AG10803 (cell line): ENCODE measurements around the gene AMH.
A peak's percentile ranks its signal among the peaks of the same experiment; 100 is the strongest.

Experiments used
- DNase-seq: peaks from one replicate; pipeline ENCODE4 v3.0.0; 2010; ENCODE audit warnings: low read depth
- H3K4me3 ChIP-seq: 2 replicates; pipeline ENCODE4 v1.5.1; 2011; ENCODE audit warnings: mild to moderate bottlenecking, low read length, control low read depth
- TF ChIP-seq, protein P1 (sequence below): conservative IDR thresholded peaks from 2 replicates; pipeline ENCODE4 v1.5.1; 2011; ENCODE audit warnings: mild to moderate bottlenecking, low read length, control low read depth, inconsistent platforms

Gene AMH

DNA sequence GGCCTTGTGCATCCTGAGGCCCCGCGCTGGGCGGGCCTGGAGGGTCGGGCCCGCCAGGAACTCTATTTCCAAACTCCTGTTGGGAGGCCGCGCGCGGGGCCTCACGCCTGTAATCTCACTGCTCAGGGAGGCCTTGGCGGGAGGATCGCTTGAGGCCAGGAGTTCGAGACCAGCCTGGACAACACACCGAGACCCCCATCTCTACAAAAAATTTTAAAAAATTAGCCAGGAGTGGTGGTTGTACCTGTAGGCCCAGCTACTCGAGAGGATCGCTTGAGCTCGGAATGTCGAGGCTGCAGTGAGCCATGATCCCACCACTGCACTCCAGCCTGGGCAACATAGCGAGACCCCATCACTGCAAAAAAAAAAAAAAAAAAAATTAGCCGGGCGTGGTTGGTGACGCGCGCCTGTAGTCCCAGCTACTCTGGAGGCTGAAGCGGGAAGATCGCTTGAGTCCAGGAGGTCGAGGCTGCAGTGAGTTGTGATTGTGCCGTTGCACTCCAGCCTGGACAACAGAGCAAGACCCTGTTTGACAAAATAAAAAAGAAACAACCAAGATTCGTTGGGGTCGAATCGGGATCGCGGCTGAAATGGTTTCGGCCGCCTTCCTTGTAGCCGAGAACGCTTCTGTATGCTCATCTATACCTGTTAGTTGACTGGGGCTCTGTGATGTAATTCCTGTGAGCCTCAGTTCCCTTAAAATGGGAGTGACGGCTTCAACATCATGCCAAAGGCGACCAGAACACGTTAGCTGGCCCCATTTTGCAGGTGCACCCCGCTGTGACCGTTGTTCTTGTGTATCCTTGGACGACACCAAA lies 11.9 kb upstream of the AMH start:
- DNase-seq: no peak
- peak overlapping the region; percentile 84 for H3K4me3 ChIP-seq
- TF ChIP-seq, protein P1, sequence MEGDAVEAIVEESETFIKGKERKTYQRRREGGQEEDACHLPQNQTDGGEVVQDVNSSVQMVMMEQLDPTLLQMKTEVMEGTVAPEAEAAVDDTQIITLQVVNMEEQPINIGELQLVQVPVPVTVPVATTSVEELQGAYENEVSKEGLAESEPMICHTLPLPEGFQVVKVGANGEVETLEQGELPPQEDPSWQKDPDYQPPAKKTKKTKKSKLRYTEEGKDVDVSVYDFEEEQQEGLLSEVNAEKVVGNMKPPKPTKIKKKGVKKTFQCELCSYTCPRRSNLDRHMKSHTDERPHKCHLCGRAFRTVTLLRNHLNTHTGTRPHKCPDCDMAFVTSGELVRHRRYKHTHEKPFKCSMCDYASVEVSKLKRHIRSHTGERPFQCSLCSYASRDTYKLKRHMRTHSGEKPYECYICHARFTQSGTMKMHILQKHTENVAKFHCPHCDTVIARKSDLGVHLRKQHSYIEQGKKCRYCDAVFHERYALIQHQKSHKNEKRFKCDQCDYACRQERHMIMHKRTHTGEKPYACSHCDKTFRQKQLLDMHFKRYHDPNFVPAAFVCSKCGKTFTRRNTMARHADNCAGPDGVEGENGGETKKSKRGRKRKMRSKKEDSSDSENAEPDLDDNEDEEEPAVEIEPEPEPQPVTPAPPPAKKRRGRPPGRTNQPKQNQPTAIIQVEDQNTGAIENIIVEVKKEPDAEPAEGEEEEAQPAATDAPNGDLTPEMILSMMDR: no peak

DNA sequence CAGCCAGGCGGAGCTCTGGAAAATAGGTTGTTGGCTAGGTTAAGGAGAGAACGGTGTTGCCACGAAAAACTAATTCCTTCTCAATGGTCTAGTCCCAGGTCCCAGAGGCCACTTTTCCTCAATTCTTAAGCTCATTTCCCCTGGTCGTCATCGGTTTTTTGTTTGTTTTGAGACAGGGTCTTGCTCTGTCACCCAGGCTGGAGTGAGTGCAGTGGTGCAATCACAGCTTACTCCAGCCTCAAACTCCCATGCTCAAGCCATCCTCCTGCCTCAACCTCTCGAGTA lies 11.3 kb upstream of the AMH start:
- TF ChIP-seq, protein P1: no peak
- peak overlapping the region; percentile 84 for H3K4me3 ChIP-seq

DNA sequence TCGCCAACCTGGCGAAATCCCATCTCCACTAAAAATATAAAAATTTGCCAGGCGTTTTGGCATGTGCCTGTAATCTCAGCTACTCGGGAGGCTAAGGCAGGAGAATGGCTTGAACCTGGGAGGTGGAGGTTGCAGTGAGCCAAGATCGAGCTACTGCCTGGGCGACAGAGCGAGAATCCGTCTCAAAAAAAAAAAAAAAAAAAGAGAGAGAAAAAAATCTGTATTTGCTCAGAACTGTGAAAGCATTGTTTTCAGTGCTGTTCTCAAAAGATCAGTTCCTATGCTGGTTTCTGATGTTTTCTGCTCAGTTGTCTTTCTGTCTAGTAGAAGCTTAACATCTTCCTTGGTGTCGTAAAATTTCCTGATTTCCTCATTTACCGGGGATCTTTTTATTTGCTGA lies 9.9 kb upstream of the AMH start:
- H3K4me3 ChIP-seq: peak overlapping the region; percentile 52
- DNase-seq: no peak
- TF ChIP-seq, protein P1: no peak

More for the DNA sequence above, 11.3 kb upstream of the AMH start:
- DNase-seq: no peak

DNA sequence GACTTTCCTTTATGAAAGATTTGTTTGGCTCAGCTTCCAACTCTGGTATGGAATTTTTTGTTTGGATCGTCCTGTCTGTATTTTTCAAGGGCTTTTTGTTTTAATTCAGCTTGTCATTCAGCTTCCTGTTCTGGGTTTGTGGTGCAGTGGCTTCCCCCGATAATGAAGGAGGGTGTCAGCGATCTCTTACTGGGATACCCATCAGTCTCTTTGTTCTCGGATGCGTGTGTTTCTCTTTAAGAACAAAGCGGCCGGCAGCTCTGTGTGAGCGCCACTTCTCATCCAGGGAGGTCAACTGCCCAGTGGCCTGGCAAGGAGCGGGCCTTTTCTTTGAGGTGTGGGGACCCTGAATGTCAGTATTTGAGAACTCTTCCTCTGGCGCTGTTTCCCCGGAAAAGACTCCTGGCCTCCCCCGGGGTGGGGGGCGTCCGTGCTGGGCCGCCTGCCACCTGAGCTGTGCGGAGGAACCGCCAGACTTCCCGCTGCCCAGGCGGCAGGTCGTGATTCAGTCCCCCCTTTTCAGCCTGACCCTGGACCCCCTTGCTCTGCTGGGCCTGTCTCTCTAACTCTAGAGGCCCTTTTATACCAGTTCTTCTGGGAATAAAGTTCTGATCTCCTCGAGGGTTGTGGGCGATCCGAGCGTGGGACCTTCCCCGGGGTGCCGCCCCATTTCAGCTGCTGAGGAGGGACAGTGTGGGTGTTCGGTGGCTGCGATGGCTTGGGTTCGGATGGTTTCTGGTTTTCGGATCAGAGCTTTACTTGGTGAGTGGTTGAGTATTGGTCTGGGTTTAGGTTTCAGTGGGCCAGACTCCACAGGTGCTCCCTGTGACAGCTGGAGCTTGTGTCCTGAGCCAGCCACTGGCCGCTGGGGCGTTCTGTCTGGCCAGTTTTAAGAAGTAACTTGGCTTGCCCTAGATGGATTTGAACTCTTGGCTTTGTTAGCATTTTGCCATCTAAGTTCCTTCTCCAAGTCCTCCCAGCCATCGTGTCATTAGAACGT lies 9.1 kb upstream of the AMH start:
- peak; percentile 33 for DNase-seq
- peak overlapping the region; percentile 52 for H3K4me3 ChIP-seq
- TF ChIP-seq, protein P1: no peak

DNA sequence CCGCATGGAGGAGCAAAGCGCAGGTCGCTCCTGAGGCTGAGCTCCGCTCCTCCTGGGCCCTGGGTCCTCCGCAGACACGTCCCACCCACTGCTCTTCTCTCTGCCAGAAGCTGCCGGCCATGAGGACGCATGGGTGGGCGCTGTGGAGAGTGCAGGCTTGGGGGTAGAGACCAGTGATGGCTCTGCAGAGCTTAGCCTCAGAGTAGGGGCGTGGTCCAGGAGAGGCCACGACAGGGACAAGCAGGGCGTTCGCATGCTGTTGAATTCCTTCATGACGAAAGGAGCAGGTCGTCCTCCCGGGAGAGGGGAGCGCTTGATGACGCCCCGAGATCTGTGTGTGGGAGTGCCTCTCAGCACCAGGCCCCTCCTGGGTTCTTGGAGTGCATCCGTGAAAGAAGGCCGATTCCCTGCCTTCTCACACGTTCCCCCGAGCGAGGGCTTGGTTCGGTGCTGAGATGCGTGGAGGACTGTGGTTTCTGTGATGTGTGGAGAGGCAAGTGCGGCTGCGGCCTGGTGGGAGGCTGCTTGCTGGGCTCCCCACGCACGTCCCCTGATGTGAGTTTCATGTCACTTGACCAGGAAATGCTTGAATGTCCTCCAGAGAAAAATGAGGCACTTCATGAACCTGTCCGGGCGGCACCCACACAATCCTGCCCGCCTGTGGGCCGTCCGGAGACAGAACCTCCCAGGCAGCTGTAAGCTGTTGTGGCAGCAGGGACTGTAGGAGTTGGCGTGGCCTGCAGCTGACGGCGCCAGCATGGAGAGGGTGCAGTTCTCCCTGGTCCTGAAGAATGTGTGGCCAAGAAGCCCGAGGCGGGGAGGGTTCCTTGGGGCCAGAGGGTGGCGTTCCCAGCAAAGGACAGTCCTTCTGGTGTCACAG lies 8.0 kb upstream of the AMH start:
- DNase-seq: peak; percentile 27
- H3K4me3 ChIP-seq: peak overlapping the region; percentile 52
- TF ChIP-seq, protein P1: no peak

DNA sequence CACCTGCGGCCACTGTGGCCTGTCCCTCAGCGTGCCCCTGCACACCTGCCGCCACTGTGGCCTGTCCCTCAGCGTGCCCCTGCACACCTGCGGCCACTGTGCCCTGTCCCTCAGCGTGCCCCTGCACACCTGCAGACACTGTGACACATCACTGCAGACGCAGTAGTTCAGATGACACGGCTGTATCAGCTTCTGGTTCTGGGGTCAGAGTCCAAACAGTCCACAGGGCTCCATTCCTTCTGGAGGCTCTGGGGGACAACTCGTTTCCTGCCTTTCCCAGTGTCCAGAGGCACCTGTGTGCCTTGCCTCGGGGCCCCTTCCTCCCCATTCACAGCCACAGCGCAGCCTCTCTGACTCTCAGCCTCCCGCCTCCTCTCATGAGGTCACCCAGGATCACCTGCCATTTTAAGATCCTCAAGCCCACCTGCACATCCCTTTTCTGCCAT lies 7.0 kb upstream of the AMH start:
- TF ChIP-seq, protein P1: no peak
- DNase-seq: no peak
- H3K4me3 ChIP-seq: no peak overlapping the region
